ENCODE measurements around the gene ACLY. TPM values are rescaled to one million over a fixed set of nuclear protein-coding genes. Genes with fewer than 3 reads are reported as not detected.

ACLY gene
- total and polyA plus RNA-seq, 2 experiments from 2014 or later, result 101 to 157 TPM

DNA sequence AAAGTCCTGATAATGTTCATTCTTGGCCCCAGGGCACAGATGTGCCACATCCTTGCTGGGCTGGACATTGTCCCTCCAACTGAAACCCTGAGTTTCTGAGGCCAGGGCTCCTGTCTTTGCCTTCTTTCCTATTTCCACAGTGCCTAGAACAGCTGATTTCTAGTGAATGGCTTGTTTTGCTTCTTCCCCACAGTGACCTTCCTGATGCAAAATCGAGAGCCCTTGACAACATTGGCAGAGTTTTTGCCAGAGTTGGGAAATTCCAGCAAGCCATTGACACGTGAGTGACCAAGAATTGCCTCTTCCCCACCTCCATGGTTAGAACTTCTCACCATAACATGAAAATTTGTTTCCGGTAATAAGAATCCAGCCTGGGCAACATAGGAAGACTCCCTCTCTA is 26.2 kb upstream of the ACLY start:
- Histone ChIP-seq H3K4me2 (no peak overlapping the region), H3K4me1 (ENCODE audit: insufficient read depth) (no peaks in the 10 kb centered on the region), H3K27me3 (no peaks in the 10 kb centered on the region), H3K27ac (no peak overlapping the region), H3K4me3 (no peak overlapping the region), H3K9me3 (ENCODE audit: low read depth) (no peaks in the 10 kb centered on the region), H3K79me2 (no peaks in the 10 kb centered on the region), H3K36me3 (replicated peaks; ENCODE audit: insufficient read depth, low read depth) (no peaks in the 10 kb centered on the region), H4K20me1 (ENCODE audit: insufficient read depth, poor library complexity, severe bottlenecking) (no peaks in the 10 kb centered on the region), H2AFZ (no peak overlapping the region), H3K9me2 (replicated peaks; ENCODE audit: insufficient read depth) (no peaks in the 10 kb centered on the region)
- no peak for TF ChIP-seq CTCF (IDR thresholded peaks at IDR 0.05; ENCODE audit: poor library complexity)
- WGBS (ENCODE audit: low lambda C conversion rate, missing lambda C conversion rate), result 89% methylated on average over 3 of the region's 3 CpGs
- no peak for DNase-seq (ENCODE audit: low spot score)

- H3K36me3 ChIP-seq (replicated peaks; ENCODE audit: insufficient read depth, low read depth), result no peaks in the 10 kb centered on the region
- no peak overlapping the region for H3K27ac ChIP-seq
- no peak overlapping the region for H3K4me2 ChIP-seq
- no peaks in the 10 kb centered on the region for H3K9me3 ChIP-seq (ENCODE audit: low read depth)
- H3K4me3 ChIP-seq, result no peak overlapping the region
- no peaks in the 10 kb centered on the region for H3K27me3 ChIP-seq
- 92% methylated on average over 3 of the region's 3 CpGs for WGBS (ENCODE audit: low lambda C conversion rate, missing lambda C conversion rate)
- no peak overlapping the region for H2AFZ ChIP-seq
- no peaks in the 10 kb centered on the region for H3K4me1 ChIP-seq (ENCODE audit: insufficient read depth)
- H3K79me2 ChIP-seq, result no peaks in the 10 kb centered on the region
- H4K20me1 ChIP-seq (ENCODE audit: insufficient read depth, poor library complexity, severe bottlenecking), result no peaks in the 10 kb centered on the region
- TF ChIP-seq EZH2 (IDR thresholded peaks at IDR 0.05; ENCODE audit: borderline replicate concordance), result no peak
- TF ChIP-seq CTCF (IDR thresholded peaks at IDR 0.05; ENCODE audit: poor library complexity), result no peak
- TF ChIP-seq EZH2phosphoT487 (IDR thresholded peaks at IDR 0.05; ENCODE audit: low read depth, severe bottlenecking, unreplicated experiment), result no peak
- DNase-seq (ENCODE audit: low spot score), result no peak
- no peaks in the 10 kb centered on the region for H3K9me2 ChIP-seq (replicated peaks; ENCODE audit: insufficient read depth)
These were observed 24.7 kb upstream of the ACLY start for GRCh38 chr17:41943492-41943891.

DNA sequence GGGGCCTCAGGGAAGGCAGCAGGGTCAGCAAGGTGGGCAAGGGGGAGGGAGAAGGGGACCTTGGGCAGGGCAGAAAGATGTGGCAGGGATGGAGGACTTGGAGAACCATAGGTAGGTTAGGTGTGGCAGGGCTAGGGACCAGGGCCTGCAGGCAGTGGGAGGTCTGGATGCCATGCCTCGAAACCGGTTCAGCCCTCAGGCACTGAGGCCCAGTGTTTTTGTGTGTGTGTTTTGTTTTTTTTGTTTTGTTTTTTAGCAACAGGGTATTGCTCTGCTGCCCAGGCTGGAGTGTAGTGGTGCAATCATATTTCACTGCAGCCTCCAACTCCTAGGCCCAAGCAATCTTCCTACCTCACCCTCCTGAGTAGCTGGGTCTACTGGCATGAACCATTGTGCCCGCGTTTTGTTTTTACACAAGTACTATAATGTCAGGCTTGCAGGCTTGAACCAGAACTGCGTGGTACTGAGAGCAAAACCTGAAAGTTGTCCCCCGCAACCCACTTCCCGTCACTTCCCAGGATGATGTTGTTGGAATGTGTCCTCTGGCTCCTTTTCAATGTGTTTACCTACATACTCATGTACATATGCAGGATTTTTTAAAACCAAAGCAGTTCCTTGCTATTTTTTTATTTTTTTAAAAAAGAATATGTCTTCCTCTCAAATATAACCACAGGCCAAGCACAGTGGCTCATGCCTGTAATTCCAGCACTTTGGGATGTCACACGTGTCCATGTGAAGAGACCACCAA is 24.0 kb upstream of the ACLY start:
- Histone ChIP-seq H3K27me3 (no peaks in the 10 kb centered on the region), H3K4me1 (ENCODE audit: insufficient read depth) (no peaks in the 10 kb centered on the region), H3K9me2 (replicated peaks; ENCODE audit: insufficient read depth) (no peaks in the 10 kb centered on the region), H4K20me1 (ENCODE audit: insufficient read depth, poor library complexity, severe bottlenecking) (no peaks in the 10 kb centered on the region), H3K79me2 (no peaks in the 10 kb centered on the region), H3K4me3 (no peak overlapping the region), H3K4me2 (no peak overlapping the region), H3K36me3 (replicated peaks; ENCODE audit: insufficient read depth, low read depth) (no peaks in the 10 kb centered on the region), H3K9me3 (ENCODE audit: low read depth) (no peaks in the 10 kb centered on the region), H3K27ac (no peak overlapping the region), H2AFZ (no peak overlapping the region)
- 95% methylated on average over 8 of the region's 8 CpGs for WGBS (ENCODE audit: low lambda C conversion rate, missing lambda C conversion rate)
- TF ChIP-seq CTCF (IDR thresholded peaks at IDR 0.05; ENCODE audit: poor library complexity), result no peak
- no peak for TF ChIP-seq EZH2 (IDR thresholded peaks at IDR 0.05; ENCODE audit: borderline replicate concordance)
- TF ChIP-seq EZH2phosphoT487 (IDR thresholded peaks at IDR 0.05; ENCODE audit: low read depth, severe bottlenecking, unreplicated experiment), result no peak
- DNase-seq (ENCODE audit: low spot score), result no peak
